ENCODE results near the gene COQ4.

The COQ4 gene

GRCh38 chr9:128342971-128343680 lies 20.5 kb downstream of the COQ4 start:
- no peak for DNase-seq

- no peak for DNase-seq
These were observed 21.2 kb downstream of the COQ4 start for GRCh38 chr9:128343855-128344254.

GRCh38 chr9:128344931-128345605 lies 22.4 kb downstream of the COQ4 start:
- no peak for DNase-seq

- DNase-seq: no peak
These were observed 26.5 kb downstream of the COQ4 start for GRCh38 chr9:128349125-128349524.

GRCh38 chr9:128349772-128350171 lies 27.1 kb downstream of the COQ4 start:
- no peak for DNase-seq

- DNase-seq: no peak
These were observed 32.8 kb downstream of the COQ4 start for GRCh38 chr9:128355451-128355850.

- DNase-seq: no peak
These were observed 35.5 kb downstream of the COQ4 start for GRCh38 chr9:128358090-128358489.

- no peak for DNase-seq
These were observed 36.2 kb downstream of the COQ4 start for GRCh38 chr9:128358861-128359260.

- DNase-seq: no peak
These were observed 38.2 kb downstream of the COQ4 start for GRCh38 chr9:128360826-128361225.

GRCh38 chr9:128361296-128361985 lies 38.8 kb downstream of the COQ4 start:
- DNase-seq: no peak

GRCh38 chr9:128361986-128362646 lies 39.5 kb downstream of the COQ4 start:
- DNase-seq: peak; percentile 24 to 73

- DNase-seq: no peak
These were observed 40.1 kb downstream of the COQ4 start for GRCh38 chr9:128362774-128363173.

- DNase-seq: no peak
These were observed 42.9 kb downstream of the COQ4 start for GRCh38 chr9:128365525-128365924.

- no peak for DNase-seq
These were observed 46.5 kb downstream of the COQ4 start for GRCh38 chr9:128369024-128369706.

GRCh38 chr9:128370367-128370751 lies 47.7 kb downstream of the COQ4 start:
- no peak for DNase-seq

GRCh38 chr9:128370752-128371629 lies 48.4 kb downstream of the COQ4 start, which contains the start of gene URM1:
URM1 (plus strand) TSS chr9:128371374; CDS start chr9:128371381, 7 bp downstream.
- DNase-seq: peak; percentile 65 to 84

- DNase-seq: no peak
These were observed 49.0 kb downstream of the COQ4 start for GRCh38 chr9:128371630-128372117.

- DNase-seq: no peak
These were observed 49.6 kb downstream of the COQ4 start for GRCh38 chr9:128372188-128372641.

GRCh38 chr9:128372784-128373183 lies 50.1 kb downstream of the COQ4 start:
- DNase-seq: no peak

GRCh38 chr9:128374221-128374675 lies 51.6 kb downstream of the COQ4 start:
- DNase-seq: no peak

GRCh38 chr9:128375865-128376264 lies 53.2 kb downstream of the COQ4 start:
- DNase-seq: no peak

All from NCI-H446 (cell line).